ENCODE results near the gene TMEM259.

The TMEM259 gene

DNA sequence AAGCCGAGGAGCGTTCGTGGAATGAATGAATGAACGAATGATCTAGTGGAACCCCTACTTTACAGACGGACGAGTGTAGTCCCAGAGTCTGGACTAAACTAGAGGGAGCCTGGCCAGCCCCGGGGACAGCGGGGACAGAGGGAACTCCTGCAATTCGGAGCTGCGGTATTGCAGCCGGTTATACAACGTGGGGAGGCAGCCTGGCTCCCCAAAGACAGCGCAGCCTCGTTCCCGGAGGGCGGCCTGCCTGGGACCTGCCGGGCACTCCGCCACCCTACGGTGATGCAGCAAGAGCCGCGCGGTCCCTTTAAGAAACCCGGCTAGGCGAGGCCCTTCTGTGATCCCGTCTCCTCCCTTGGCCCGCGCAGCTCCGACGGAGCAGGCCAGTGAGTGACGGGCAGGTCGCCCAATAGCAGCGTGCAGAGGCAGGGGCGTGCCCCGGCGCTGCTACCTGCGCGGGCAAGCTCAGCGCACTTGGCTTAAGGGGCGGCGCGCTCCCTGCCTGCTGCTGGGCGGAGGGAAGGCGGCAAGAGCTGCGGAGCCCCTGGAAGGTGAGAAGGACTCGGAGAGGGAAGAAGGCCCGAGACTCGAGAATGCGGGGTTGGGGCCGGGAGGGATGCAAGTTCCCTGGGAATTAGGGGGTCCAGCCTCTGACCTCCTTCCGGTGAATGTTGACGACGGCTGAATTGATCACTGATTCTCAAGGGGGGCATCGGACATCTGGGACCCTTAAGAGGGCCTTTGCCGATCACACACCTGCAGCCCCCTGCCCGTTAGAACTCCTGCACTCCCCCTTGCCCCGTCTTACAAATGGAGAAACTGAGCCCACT, 18.9 kb upstream of the TMEM259 start, which contains the start of gene ABCA7:
TSS of gene ABCA7 (plus strand) at position 462 of the 830 bp plus-strand sequence. CDS start 1,255 bp downstream, outside the sequence.
- no peak within 1 kb of the TSS for H3K27ac ChIP-seq (ENCODE audit: low read depth, low read length)
- H3K27me3 ChIP-seq (ENCODE audit: control insufficient read depth in 1 of 2, insufficient read depth in 2 of 2, low read length in 2 of 2), result no peaks in the 10 kb centered on the region
- H3K4me1 ChIP-seq (ENCODE audit: control insufficient read depth in 1 of 2, insufficient read depth in 2 of 2, low read length in 2 of 2), result peaks cover 27 to 55% of the 10 kb centered on the region in 2 donors

DNA sequence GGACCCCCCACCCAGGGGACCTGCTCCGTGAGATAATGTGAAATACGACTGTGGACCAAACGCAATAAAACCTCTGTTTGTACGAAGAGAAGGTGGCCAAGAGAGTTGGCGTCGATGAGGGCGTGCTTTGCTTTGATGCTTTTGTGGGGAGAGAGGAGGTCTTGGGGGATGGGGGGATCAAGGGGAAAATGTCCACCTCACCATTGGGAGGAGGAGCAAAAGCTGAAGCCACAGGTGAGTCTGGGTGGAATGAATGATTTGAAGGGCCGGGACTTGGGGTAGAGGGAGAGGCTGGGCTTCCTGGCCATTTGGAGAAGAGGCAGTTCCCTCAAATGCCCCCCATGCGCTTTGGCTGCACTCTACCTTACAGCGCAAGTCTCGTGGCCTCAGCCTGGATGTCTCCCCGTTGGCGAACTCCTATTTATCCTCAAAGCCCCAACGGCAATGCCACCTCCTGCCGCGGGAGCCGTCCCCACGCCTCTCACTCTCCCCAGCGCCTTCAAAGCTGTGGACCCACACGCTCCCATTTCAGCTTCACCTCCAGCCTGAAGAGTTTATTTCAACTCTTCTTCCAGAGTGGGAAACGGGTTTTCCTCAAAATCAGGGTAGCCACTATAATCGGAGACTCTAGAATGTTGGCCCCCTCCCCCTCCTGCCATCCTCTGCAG, 18.2 kb upstream of the TMEM259 start:
- H3K27me3 ChIP-seq (ENCODE audit: control insufficient read depth in 1 of 2, insufficient read depth in 2 of 2, low read length in 2 of 2), result no peaks in the 10 kb centered on the region
- H3K9me3 ChIP-seq (ENCODE audit: control insufficient read depth in 1 of 2, low read length in 2 of 2), result no peaks in the 10 kb centered on the region
- H3K9ac ChIP-seq (ENCODE audit: low read depth in 1 of 2, low read length in 2 of 2), result no peak overlapping the region
- peaks cover 0 to 5% of the 10 kb centered on the region in 2 donors for H3K36me3 ChIP-seq (ENCODE audit: control insufficient read depth in 1 of 2, insufficient read depth in 2 of 2, low read length in 2 of 2)
- H3K4me1 ChIP-seq (ENCODE audit: control insufficient read depth in 1 of 2, insufficient read depth in 2 of 2, low read length in 2 of 2), result peaks cover 27 to 55% of the 10 kb centered on the region in 2 donors
- H3K27ac ChIP-seq (ENCODE audit: low read depth, low read length), result no peak overlapping the region
- H3K4me3 ChIP-seq (ENCODE audit: low read depth in 1 of 2, low read length in 2 of 2), result peak overlapping the region; percentile 10 to 81

More for the DNA sequence above, 18.9 kb upstream of the TMEM259 start, which contains the start of gene ABCA7:
- Histone ChIP-seq H3K9me3 (ENCODE audit: control insufficient read depth in 1 of 2, low read length in 2 of 2) (no peaks in the 10 kb centered on the region), H3K4me3 (ENCODE audit: low read depth in 1 of 2, low read length in 2 of 2) (peak within 1 kb of the TSS; percentile 71 to 81), H3K36me3 (ENCODE audit: control insufficient read depth in 1 of 2, insufficient read depth in 2 of 2, low read length in 2 of 2) (peaks cover 0 to 5% of the 10 kb centered on the region in 2 donors), H3K9ac (ENCODE audit: low read depth in 1 of 2, low read length in 2 of 2) (peak within 1 kb of the TSS; percentile 69 to 73)

- Histone ChIP-seq H3K27ac (ENCODE audit: low read depth, low read length) (no peak overlapping the region), H3K4me1 (ENCODE audit: control insufficient read depth in 1 of 2, insufficient read depth in 2 of 2, low read length in 2 of 2) (peaks cover 24 to 50% of the 10 kb centered on the region in 2 donors), H3K9ac (ENCODE audit: low read depth in 1 of 2, low read length in 2 of 2) (peak overlapping the region in 1 of 2 donors; percentile 25), H3K36me3 (ENCODE audit: control insufficient read depth in 1 of 2, insufficient read depth in 2 of 2, low read length in 2 of 2) (peaks cover 0 to 11% of the 10 kb centered on the region in 2 donors), H3K9me3 (ENCODE audit: control insufficient read depth in 1 of 2, low read length in 2 of 2) (no peaks in the 10 kb centered on the region), H3K27me3 (ENCODE audit: control insufficient read depth in 1 of 2, insufficient read depth in 2 of 2, low read length in 2 of 2) (no peaks in the 10 kb centered on the region), H3K4me3 (ENCODE audit: low read depth in 1 of 2, low read length in 2 of 2) (no peak overlapping the region)
Measured at GRCh38 chr19:1037621-1038064, 16.7 kb upstream of the TMEM259 start.

GRCh38 chr19:1035998-1036621, 15.2 kb upstream of the TMEM259 start:
- peaks cover 0 to 17% of the 10 kb centered on the region in 2 donors for H3K36me3 ChIP-seq (ENCODE audit: control insufficient read depth in 1 of 2, insufficient read depth in 2 of 2, low read length in 2 of 2)
- peaks cover 15 to 35% of the 10 kb centered on the region in 2 donors for H3K4me1 ChIP-seq (ENCODE audit: control insufficient read depth in 1 of 2, insufficient read depth in 2 of 2, low read length in 2 of 2)
- H3K4me3 ChIP-seq (ENCODE audit: low read depth in 1 of 2, low read length in 2 of 2), result no peak overlapping the region
- no peaks in the 10 kb centered on the region for H3K9me3 ChIP-seq (ENCODE audit: control insufficient read depth in 1 of 2, low read length in 2 of 2)
- no peak overlapping the region for H3K9ac ChIP-seq (ENCODE audit: low read depth in 1 of 2, low read length in 2 of 2)
- H3K27me3 ChIP-seq (ENCODE audit: control insufficient read depth in 1 of 2, insufficient read depth in 2 of 2, low read length in 2 of 2), result no peaks in the 10 kb centered on the region
- no peak overlapping the region for H3K27ac ChIP-seq (ENCODE audit: low read depth, low read length)

GRCh38 chr19:1032264-1032867, 11.4 kb upstream of the TMEM259 start:
- no peak overlapping the region for H3K27ac ChIP-seq (ENCODE audit: low read depth, low read length)
- no peak overlapping the region for H3K9ac ChIP-seq (ENCODE audit: low read depth in 1 of 2, low read length in 2 of 2)
- H3K9me3 ChIP-seq (ENCODE audit: control insufficient read depth in 1 of 2, low read length in 2 of 2), result no peaks in the 10 kb centered on the region
- H3K4me3 ChIP-seq (ENCODE audit: low read depth in 1 of 2, low read length in 2 of 2), result no peak overlapping the region
- no peaks in the 10 kb centered on the region for H3K27me3 ChIP-seq (ENCODE audit: control insufficient read depth in 1 of 2, insufficient read depth in 2 of 2, low read length in 2 of 2)
- H3K36me3 ChIP-seq (ENCODE audit: control insufficient read depth in 1 of 2, insufficient read depth in 2 of 2, low read length in 2 of 2), result peaks cover 0 to 20% of the 10 kb centered on the region in 2 donors
- peaks cover 0 to 23% of the 10 kb centered on the region in 2 donors for H3K4me1 ChIP-seq (ENCODE audit: control insufficient read depth in 1 of 2, insufficient read depth in 2 of 2, low read length in 2 of 2)

DNA sequence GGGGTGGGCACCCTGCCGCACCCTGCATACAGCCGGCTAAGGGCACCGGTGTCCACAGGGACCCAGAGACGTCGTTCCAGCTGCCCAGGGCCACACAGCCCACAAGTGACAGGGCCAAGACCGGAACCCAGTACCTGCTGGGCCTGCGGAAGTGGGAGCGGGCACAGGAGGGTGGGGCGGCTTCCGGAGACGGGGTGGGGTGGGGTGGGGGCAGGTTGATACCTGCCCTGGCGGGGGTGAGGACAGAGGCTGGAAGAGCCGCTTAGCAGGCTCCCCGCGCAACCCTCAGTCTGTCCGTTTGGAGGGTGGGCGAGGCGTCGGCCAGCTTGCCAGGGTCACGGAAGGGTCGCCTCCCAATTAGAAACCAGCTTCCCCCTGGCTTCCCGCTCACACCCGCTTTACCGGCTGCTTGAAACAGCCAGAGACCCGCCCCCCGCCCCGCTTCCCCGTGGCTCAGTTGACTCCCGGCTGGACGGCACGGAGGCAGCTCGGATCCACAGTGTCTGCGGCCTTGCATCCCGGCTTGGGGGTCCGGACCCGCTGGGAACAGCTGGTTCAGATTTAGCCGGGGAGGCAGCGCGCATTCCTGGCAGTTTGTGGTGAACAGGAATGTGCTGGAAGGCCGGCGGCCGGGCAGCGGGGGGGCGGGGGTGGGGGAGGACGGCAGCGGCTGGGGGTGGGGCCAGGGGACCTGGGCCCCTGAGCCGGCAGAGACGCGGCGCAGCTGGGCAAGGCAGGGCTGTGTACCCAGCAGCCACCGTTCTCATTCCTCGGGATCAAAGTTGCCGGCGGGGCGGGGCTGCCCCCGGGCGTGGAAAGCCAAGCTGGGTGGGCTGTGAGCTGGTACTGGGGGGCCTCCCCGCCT, 7.4 kb upstream of the TMEM259 start:
- Histone ChIP-seq H3K9me3 (ENCODE audit: control insufficient read depth in 1 of 2, low read length in 2 of 2) (no peaks in the 10 kb centered on the region), H3K36me3 (ENCODE audit: control insufficient read depth in 1 of 2, insufficient read depth in 2 of 2, low read length in 2 of 2) (peaks cover 0 to 13% of the 10 kb centered on the region in 2 donors), H3K27ac (ENCODE audit: low read depth, low read length) (peak overlapping the region; percentile 80), H3K27me3 (ENCODE audit: control insufficient read depth in 1 of 2, insufficient read depth in 2 of 2, low read length in 2 of 2) (no peaks in the 10 kb centered on the region), H3K4me1 (ENCODE audit: control insufficient read depth in 1 of 2, insufficient read depth in 2 of 2, low read length in 2 of 2) (peaks cover 0 to 32% of the 10 kb centered on the region in 2 donors), H3K4me3 (ENCODE audit: low read depth in 1 of 2, low read length in 2 of 2) (peak overlapping the region; percentile 72 to 78), H3K9ac (ENCODE audit: low read depth in 1 of 2, low read length in 2 of 2) (peak overlapping the region; percentile 59 to 66)

- peak overlapping the region; percentile 66 to 78 for H3K9ac ChIP-seq (ENCODE audit: low read depth in 1 of 2, low read length in 2 of 2)
- H3K9me3 ChIP-seq (ENCODE audit: control insufficient read depth in 1 of 2, low read length in 2 of 2), result no peaks in the 10 kb centered on the region
- H3K4me1 ChIP-seq (ENCODE audit: control insufficient read depth in 1 of 2, insufficient read depth in 2 of 2, low read length in 2 of 2), result peaks cover 0 to 32% of the 10 kb centered on the region in 2 donors
- peak overlapping the region; percentile 80 for H3K27ac ChIP-seq (ENCODE audit: low read depth, low read length)
- peaks cover 0 to 9% of the 10 kb centered on the region in 2 donors for H3K36me3 ChIP-seq (ENCODE audit: control insufficient read depth in 1 of 2, insufficient read depth in 2 of 2, low read length in 2 of 2)
- peak overlapping the region; percentile 72 to 78 for H3K4me3 ChIP-seq (ENCODE audit: low read depth in 1 of 2, low read length in 2 of 2)
- no peaks in the 10 kb centered on the region for H3K27me3 ChIP-seq (ENCODE audit: control insufficient read depth in 1 of 2, insufficient read depth in 2 of 2, low read length in 2 of 2)
Measured at GRCh38 chr19:1027650-1028061, 6.7 kb upstream of the TMEM259 start.

GRCh38 chr19:1026783-1027649, 6.1 kb upstream of the TMEM259 start:
- Histone ChIP-seq H3K9me3 (ENCODE audit: control insufficient read depth in 1 of 2, low read length in 2 of 2) (no peaks in the 10 kb centered on the region), H3K36me3 (ENCODE audit: control insufficient read depth in 1 of 2, insufficient read depth in 2 of 2, low read length in 2 of 2) (peaks cover 0 to 3% of the 10 kb centered on the region in 2 donors), H3K27ac (ENCODE audit: low read depth, low read length) (peak overlapping the region; percentile 85), H3K9ac (ENCODE audit: low read depth in 1 of 2, low read length in 2 of 2) (peak overlapping the region; percentile 66 to 78), H3K4me3 (ENCODE audit: low read depth in 1 of 2, low read length in 2 of 2) (peak overlapping the region; percentile 72 to 78), H3K27me3 (ENCODE audit: control insufficient read depth in 1 of 2, insufficient read depth in 2 of 2, low read length in 2 of 2) (no peaks in the 10 kb centered on the region), H3K4me1 (ENCODE audit: control insufficient read depth in 1 of 2, insufficient read depth in 2 of 2, low read length in 2 of 2) (peaks cover 0 to 32% of the 10 kb centered on the region in 2 donors)

Data from duodenal mucosa (tissue), 2 donors.